A549 (cell line): Measurements from ENCODE around the gene SLC25A39.

Experiments
- CBX2 ChIP-seq: fragments of 200-600 bp; sonication (generic); IDR thresholded peaks from 2 replicates; pipeline ENCODE4 v1.6.1; 2016; ENCODE audit warnings: low read depth, mild to moderate bottlenecking, borderline replicate concordance
- CBX8 ChIP-seq: fragments of 200-600 bp; sonication (generic); IDR thresholded peaks from 2 replicates; pipeline ENCODE4 v1.6.1; 2016
- CHD4 ChIP-seq: fragments of 200-600 bp; sonication (generic); IDR thresholded peaks from 2 replicates; pipeline ENCODE4 v1.6.1; 2016; ENCODE audit warnings: antibody characterized with exemption, mild to moderate bottlenecking, borderline replicate concordance
- CTCF ChIP-seq: fragments of >200 bp; sonication (Bioruptor Twin); formaldehyde crosslinking; IDR thresholded peaks from 3 replicates; pipeline ENCODE4 v1.5.1; 2016
- POLR2A ChIP-seq: IDR thresholded peaks from 2 replicates; pipeline ENCODE4 v1.6.1; 2012; ENCODE audit warnings: mild to moderate bottlenecking, low read length
- POLR2AphosphoS2 ChIP-seq: conservative IDR thresholded peaks from 2 replicates; pipeline ENCODE4 v1.6.1; 2012; ENCODE audit warnings: low read length, improper control_type of control experiment, inconsistent platforms
- TP53 ChIP-seq: fragments of 250-450 bp; sonication (Bioruptor Pico); IDR thresholded peaks from 2 replicates; pipeline ENCODE4 v1.5.0; 2021; ENCODE audit warnings: mild to moderate bottlenecking, moderate library complexity
- TF ChIP-seq, protein P1 (sequence below): IDR thresholded peaks from 2 replicates; pipeline ENCODE4 v1.6.1; 2012
- TF ChIP-seq, protein P2 (sequence below): IDR thresholded peaks from 2 replicates; pipeline ENCODE4 v1.6.1; 2012
- TF ChIP-seq, protein P3 (sequence below): fragments of 250-450 bp; sonication (Bioruptor Pico); IDR thresholded peaks from 2 replicates; pipeline ENCODE4 v1.5.0; 2021; ENCODE audit warnings: mild to moderate bottlenecking, moderate library complexity, borderline replicate concordance

DNA sequence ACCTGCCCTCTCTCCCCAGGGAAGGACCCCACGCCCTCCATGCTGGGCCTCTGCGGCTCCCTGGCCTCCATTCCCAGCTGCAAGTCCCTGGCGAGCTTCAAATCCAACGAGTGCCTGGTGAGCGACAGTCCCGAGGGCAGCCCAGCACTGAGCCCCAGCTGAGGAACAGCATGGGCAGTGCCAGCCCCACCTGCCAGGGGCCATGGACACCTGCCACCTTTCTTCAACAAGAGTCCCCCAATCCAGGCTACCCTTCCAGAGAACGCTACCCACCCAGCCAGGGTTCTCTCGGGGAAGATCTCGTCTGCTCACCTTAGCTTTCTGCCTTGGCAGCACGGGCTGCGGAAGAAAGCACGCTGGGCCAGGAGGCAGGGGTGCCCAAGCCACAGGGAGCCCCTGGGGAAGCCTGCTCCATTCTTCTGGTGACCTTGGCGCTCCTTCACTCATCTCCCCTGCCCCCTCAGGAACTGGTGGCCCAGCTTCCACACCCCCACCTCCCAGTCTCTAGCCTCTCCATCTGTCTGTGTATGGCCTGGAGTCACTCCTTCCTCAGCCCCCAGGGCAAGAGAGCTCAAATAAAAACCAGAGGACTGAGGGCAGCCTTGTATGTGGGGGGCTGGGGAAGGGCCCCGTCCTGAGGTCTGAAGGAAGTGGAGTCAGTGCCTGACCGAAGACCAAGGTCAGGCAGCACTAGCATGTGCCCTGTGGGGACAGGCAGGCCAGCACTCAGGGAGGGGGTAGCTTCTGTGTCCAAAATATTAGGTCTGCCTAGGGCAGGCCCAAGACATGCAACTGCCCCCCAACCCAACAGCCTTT lies 6.3 kb downstream of the SLC25A39 start:
- TF ChIP-seq, protein P1, sequence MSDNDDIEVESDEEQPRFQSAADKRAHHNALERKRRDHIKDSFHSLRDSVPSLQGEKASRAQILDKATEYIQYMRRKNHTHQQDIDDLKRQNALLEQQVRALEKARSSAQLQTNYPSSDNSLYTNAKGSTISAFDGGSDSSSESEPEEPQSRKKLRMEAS, result no peak
- TF ChIP-seq CHD4 (no peak), CTCF (no peak), CBX2 (no peak), POLR2A (no peak), CBX8 (no peak), POLR2AphosphoS2 (no peak), TP53 (CRISPR knock-in tag) (no peak)
- TF ChIP-seq, protein P2, sequence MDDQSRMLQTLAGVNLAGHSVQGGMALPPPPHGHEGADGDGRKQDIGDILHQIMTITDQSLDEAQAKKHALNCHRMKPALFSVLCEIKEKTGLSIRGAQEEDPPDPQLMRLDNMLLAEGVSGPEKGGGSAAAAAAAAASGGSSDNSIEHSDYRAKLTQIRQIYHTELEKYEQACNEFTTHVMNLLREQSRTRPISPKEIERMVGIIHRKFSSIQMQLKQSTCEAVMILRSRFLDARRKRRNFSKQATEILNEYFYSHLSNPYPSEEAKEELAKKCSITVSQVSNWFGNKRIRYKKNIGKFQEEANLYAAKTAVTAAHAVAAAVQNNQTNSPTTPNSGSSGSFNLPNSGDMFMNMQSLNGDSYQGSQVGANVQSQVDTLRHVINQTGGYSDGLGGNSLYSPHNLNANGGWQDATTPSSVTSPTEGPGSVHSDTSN, result no peak
- TF ChIP-seq, protein P3, sequence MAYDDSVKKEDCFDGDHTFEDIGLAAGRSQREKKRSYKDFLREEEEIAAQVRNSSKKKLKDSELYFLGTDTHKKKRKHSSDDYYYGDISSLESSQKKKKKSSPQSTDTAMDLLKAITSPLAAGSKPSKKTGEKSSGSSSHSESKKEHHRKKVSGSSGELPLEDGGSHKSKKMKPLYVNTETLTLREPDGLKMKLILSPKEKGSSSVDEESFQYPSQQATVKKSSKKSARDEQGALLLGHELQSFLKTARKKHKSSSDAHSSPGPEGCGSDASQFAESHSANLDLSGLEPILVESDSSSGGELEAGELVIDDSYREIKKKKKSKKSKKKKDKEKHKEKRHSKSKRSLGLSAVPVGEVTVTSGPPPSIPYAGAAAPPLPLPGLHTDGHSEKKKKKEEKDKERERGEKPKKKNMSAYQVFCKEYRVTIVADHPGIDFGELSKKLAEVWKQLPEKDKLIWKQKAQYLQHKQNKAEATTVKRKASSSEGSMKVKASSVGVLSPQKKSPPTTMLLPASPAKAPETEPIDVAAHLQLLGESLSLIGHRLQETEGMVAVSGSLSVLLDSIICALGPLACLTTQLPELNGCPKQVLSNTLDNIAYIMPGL (CRISPR knock-in tag), result no peak
